HCT116 (cell line): ENCODE data around the gene UNC79.

Experiments
- CEBPB ChIP-seq: IDR thresholded peaks from 2 replicates; pipeline ENCODE4 v1.6.1; 2012; ENCODE audit warnings: low read depth
- EGR1 ChIP-seq: IDR thresholded peaks from 2 replicates; pipeline ENCODE4 v1.6.1; 2012; ENCODE audit warnings: low read depth
- EZH2phosphoT487 ChIP-seq: fragments of 200-600 bp; IDR thresholded peaks from 2 replicates; pipeline ENCODE4 v1.6.1; 2018; ENCODE audit warnings: antibody characterized with exemption, borderline replicate concordance
- POLR2A ChIP-seq: IDR thresholded peaks from 2 replicates; pipeline ENCODE4 v1.7.0; 2011; ENCODE audit warnings: borderline replicate concordance; ENCODE audit not compliant: insufficient read depth, insufficient read length; ENCODE audit errors: extremely low read depth
- ZBTB33 ChIP-seq: IDR thresholded peaks from 2 replicates; pipeline ENCODE4 v1.6.1; 2011; ENCODE audit warnings: mild to moderate bottlenecking, low read length, moderate library complexity; ENCODE audit not compliant: insufficient replicate concordance; ENCODE audit errors: extremely low read depth
- ZNF274 ChIP-seq: fragments of 200-500 bp; sonication (Bioruptor generic); IDR thresholded peaks from 2 replicates; pipeline ENCODE4 v1.6.1; 2014; ENCODE audit warnings: mild to moderate bottlenecking, low read depth, low read length, inconsistent platforms
- TF ChIP-seq, protein P1 (sequence below), 3 experiments: fragments of 200-600 bp in 1 of 3; sonication (generic) in 1 of 3; IDR thresholded peaks in 2 of 3; conservative IDR thresholded peaks in 1 of 3; 2 replicates each; pipeline ENCODE4 v1.5.1; 2012 to 2017; ENCODE audit warnings: low read depth in 2 of 3, low read length in 2 of 3, antibody characterized with exemption in 1 of 3, borderline replicate concordance in 1 of 3, control low read depth in 1 of 3, mild to moderate bottlenecking in 1 of 3, mixed read lengths in 1 of 3, mixed run types in 1 of 3, moderate library complexity in 1 of 3; ENCODE audit not compliant: insufficient read depth in 1 of 3

DNA sequence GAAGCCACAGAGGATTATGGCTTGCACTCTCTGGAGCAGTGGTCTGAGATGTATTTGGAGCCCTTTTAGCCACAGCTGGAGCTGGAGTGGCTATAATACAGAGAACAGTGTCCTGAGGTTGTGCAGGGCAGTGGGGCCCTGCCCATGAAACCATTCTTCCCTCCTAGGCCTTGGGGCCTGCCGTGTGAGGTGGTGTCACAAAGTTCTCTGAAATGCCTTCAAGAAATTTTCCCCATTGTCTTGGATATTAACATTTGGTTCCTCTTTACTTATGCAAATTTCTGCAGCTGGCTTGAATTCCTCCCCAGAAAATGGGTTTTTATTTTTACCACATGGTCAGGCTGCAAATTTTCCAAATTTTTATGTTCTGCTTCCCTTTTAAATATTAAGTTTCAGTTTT lies 79.3 kb downstream of the UNC79 start:
- TF ChIP-seq, protein P1, sequence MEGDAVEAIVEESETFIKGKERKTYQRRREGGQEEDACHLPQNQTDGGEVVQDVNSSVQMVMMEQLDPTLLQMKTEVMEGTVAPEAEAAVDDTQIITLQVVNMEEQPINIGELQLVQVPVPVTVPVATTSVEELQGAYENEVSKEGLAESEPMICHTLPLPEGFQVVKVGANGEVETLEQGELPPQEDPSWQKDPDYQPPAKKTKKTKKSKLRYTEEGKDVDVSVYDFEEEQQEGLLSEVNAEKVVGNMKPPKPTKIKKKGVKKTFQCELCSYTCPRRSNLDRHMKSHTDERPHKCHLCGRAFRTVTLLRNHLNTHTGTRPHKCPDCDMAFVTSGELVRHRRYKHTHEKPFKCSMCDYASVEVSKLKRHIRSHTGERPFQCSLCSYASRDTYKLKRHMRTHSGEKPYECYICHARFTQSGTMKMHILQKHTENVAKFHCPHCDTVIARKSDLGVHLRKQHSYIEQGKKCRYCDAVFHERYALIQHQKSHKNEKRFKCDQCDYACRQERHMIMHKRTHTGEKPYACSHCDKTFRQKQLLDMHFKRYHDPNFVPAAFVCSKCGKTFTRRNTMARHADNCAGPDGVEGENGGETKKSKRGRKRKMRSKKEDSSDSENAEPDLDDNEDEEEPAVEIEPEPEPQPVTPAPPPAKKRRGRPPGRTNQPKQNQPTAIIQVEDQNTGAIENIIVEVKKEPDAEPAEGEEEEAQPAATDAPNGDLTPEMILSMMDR (IDR thresholded peaks at IDR 0.05 in 2 of 3, conservative IDR thresholded peaks at IDR 0.05 in 1 of 3; ENCODE audit: borderline replicate concordance in 1 of 3, insufficient read depth in 1 of 3, low read depth in 2 of 3, low read length in 2 of 3): no peak
- TF ChIP-seq EZH2phosphoT487 (no peak), CEBPB (no peak), ZBTB33 (no peak), POLR2A (no peak), EGR1 (no peak), ZNF274 (no peak)
